K562 (cell line): ENCODE data around the gene GRIN2D.

Experiments
- CTCF ChIP-seq, 3 experiments: IDR thresholded peaks in 2 of 3; conservative IDR thresholded peaks in 1 of 3; 2 replicates each; pipeline ENCODE4 v1.5.1; 2011 to 2012; ENCODE audit warnings: low read length in 3 of 3, mild to moderate bottlenecking in 3 of 3, control low read depth in 2 of 3, improper control_type of control experiment in 1 of 3, inconsistent platforms in 1 of 3, low read depth in 1 of 3, mixed read lengths in 1 of 3, moderate library complexity in 1 of 3; ENCODE audit not compliant: insufficient read depth in 2 of 3
- HDAC8 ChIP-seq: fragments of 450-650 bp; IDR thresholded peaks from 2 replicates; pipeline ENCODE4 v1.6.1; 2016; ENCODE audit warnings: mild to moderate bottlenecking, missing genetic modification characterization, moderate library complexity, missing compliant biosample characterization
- RBM25 ChIP-seq: fragments of 200-400 bp; formaldehyde crosslinking; IDR thresholded peaks from 2 replicates; pipeline ENCODE4 v1.6.1; 2018; ENCODE audit warnings: low read length, low read depth, moderate library complexity; ENCODE audit not compliant: severe bottlenecking
- REST ChIP-seq, 2 experiments: fragments of 450-650 bp; formaldehyde crosslinking in 1 of 2; IDR thresholded peaks; 2 replicates each; pipeline versions ENCODE4 v1.4.0 to v1.6.1; 2014 to 2020; ENCODE audit warnings: mild to moderate bottlenecking in 2 of 2, borderline replicate concordance in 1 of 2, low read depth in 1 of 2
- ZNF740 ChIP-seq, 3 experiments: fragments of 200-800 bp in 1 of 3; sonication (Bioruptor generic) in 1 of 3; sonication (generic) in 1 of 3; formaldehyde crosslinking in 1 of 3; IDR thresholded peaks; 2 replicates each; pipeline versions ENCODE4 v1.6.1 to v1.8.0; 2016 to 2022; ENCODE audit warnings: mild to moderate bottlenecking in 2 of 3, missing compliant biosample characterization in 2 of 3, missing genetic modification characterization in 2 of 3, missing genetic modification reagents in 1 of 3

- TF ChIP-seq RBM25, result no peak
- no peak for TF ChIP-seq ZNF740 (CRISPR knock-in tag; IDR thresholded peaks at IDR 0.05)
- TF ChIP-seq ZNF740 (tag; IDR thresholded peaks at IDR 0.05), result no peak
- no peak for TF ChIP-seq HDAC8 (tag)
- peak; percentile 13; the same call in 1 of the 2 replicates for TF ChIP-seq REST (IDR thresholded peaks at IDR 0.05; ENCODE audit: borderline replicate concordance)
- no peak for TF ChIP-seq REST (CRISPR knock-in tag; IDR thresholded peaks at IDR 0.05; ENCODE audit: low read depth)
- TF ChIP-seq CTCF (IDR thresholded peaks at IDR 0.05 in 2 of 3, conservative IDR thresholded peaks at IDR 0.05 in 1 of 3; ENCODE audit: insufficient read depth in 2 of 3, low read depth in 1 of 3, low read length in 3 of 3), result peak; percentile 42 to 57 (median 46)
These were observed 25.0 kb downstream of the GRIN2D start for GRCh38 chr19:48418317-48419064.
